ENCODE results near the gene NID1.
"Not testable (repeated sequence)": the region's sequence is repeated elsewhere in the genome, so short reads cannot be mapped to it uniquely, and the experiment has no call there.

Gene NID1

GRCh38 chr1:235943581-235944114 is 121.2 kb downstream of the NID1 start:
- in situ Hi-C loops (cut with MboI; ENCODE audit: low sequenced_read_pairs), result no loop called here

GRCh38 chr1:235942979-235943575 is 121.8 kb downstream of the NID1 start:
- in situ Hi-C loops (cut with MboI; ENCODE audit: low sequenced_read_pairs), result no loop called here

- in situ Hi-C loops (cut with MboI; ENCODE audit: low sequenced_read_pairs), result no loop called here
Measured at GRCh38 chr1:235942625-235942934, 122.3 kb downstream of the NID1 start.

- in situ Hi-C loops (cut with MboI; ENCODE audit: low sequenced_read_pairs), result no loop called here
Measured at GRCh38 chr1:235941876-235942624, 122.8 kb downstream of the NID1 start.

GRCh38 chr1:235940285-235940684 is 124.6 kb downstream of the NID1 start:
- in situ Hi-C loops (cut with MboI; ENCODE audit: low sequenced_read_pairs), result no loop called here

GRCh38 chr1:235939480-235939775 is 125.5 kb downstream of the NID1 start:
- in situ Hi-C loops (cut with MboI; ENCODE audit: low sequenced_read_pairs), result no loop called here

GRCh38 chr1:235938709-235939479 is 126.0 kb downstream of the NID1 start:
- in situ Hi-C loops (cut with MboI; ENCODE audit: low sequenced_read_pairs), result no loop called here

- in situ Hi-C loops (cut with MboI; ENCODE audit: low sequenced_read_pairs), result no loop called here
Measured at GRCh38 chr1:235937123-235937522, 127.8 kb downstream of the NID1 start.

GRCh38 chr1:235935235-235936225 is 129.4 kb downstream of the NID1 start:
- in situ Hi-C loops (cut with MboI; ENCODE audit: low sequenced_read_pairs), result no loop called here

GRCh38 chr1:235933766-235934116 is 131.1 kb downstream of the NID1 start:
- in situ Hi-C loops (cut with MboI; ENCODE audit: low sequenced_read_pairs), result no loop called here

- in situ Hi-C loops (cut with MboI; ENCODE audit: low sequenced_read_pairs), result no loop called here
Measured at GRCh38 chr1:235933017-235933765, 131.7 kb downstream of the NID1 start.

GRCh38 chr1:235932090-235932510 is 132.8 kb downstream of the NID1 start:
- in situ Hi-C loops (cut with MboI; ENCODE audit: low sequenced_read_pairs), result no loop called here

GRCh38 chr1:235931171-235931738 is 133.6 kb downstream of the NID1 start:
- in situ Hi-C loops (cut with MboI; ENCODE audit: low sequenced_read_pairs), result no loop called here

- in situ Hi-C loops (cut with MboI; ENCODE audit: low sequenced_read_pairs), result no loop called here
Measured at GRCh38 chr1:235930543-235930942, 134.3 kb downstream of the NID1 start.

GRCh38 chr1:235929216-235929615 is 135.7 kb downstream of the NID1 start:
- in situ Hi-C loops (cut with MboI; ENCODE audit: low sequenced_read_pairs), result no loop called here

GRCh38 chr1:235928197-235928596 is 136.7 kb downstream of the NID1 start:
- in situ Hi-C loops (cut with MboI; ENCODE audit: low sequenced_read_pairs), result no loop called here

GRCh38 chr1:235927551-235927950 is 137.3 kb downstream of the NID1 start:
- in situ Hi-C loops (cut with MboI; ENCODE audit: low sequenced_read_pairs), result not testable (repeated sequence)
